ENCODE measurements around the gene KCNK4. TPM values are rescaled to one million over a fixed set of nuclear protein-coding genes. Genes with fewer than 3 reads are reported as not detected.
A peak's percentile ranks its signal among the peaks of the same experiment; 100 is the strongest.

The KCNK4 gene
- total and polyA plus RNA-seq, 2 experiments from 2014 or later: 0.13 TPM; not detected in 1

- H3K4me1 ChIP-seq (ENCODE audit: insufficient read depth): peaks cover 9% of the 10 kb centered on the region
- no peaks in the 10 kb centered on the region for H3K27me3 ChIP-seq (replicated peaks; ENCODE audit: insufficient read depth)
- peak; percentile 98 for DNase-seq
- no peak overlapping the region for H3K27ac ChIP-seq
- peak overlapping the region; percentile 30 for H3K4me2 ChIP-seq (ENCODE audit: unreplicated experiment)
- WGBS, 2 experiments (ENCODE audit: low coverage in 1 of 2, low lambda C conversion rate in 2 of 2, missing lambda C conversion rate in 2 of 2): 33% methylated on average over 20 of the region's 20 CpGs
- H3K79me2 ChIP-seq (ENCODE audit: insufficient read depth): no peaks in the 10 kb centered on the region
- no peak for TF ChIP-seq EZH2phosphoT487 (IDR thresholded peaks at IDR 0.05; ENCODE audit: insufficient read depth, low read depth)
- TF ChIP-seq EZH2 (IDR thresholded peaks at IDR 0.05; ENCODE audit: insufficient read depth, poor library complexity, severe bottlenecking): no peak
- H3K9me3 ChIP-seq (ENCODE audit: low read depth): no peaks in the 10 kb centered on the region
- no peaks in the 10 kb centered on the region for H3K9me2 ChIP-seq (ENCODE audit: insufficient read depth)
- H3F3A ChIP-seq (ENCODE audit: insufficient read depth): no peaks in the 10 kb centered on the region
- in situ Hi-C loops (cut with MboI): no loop called here
- H3K36me3 ChIP-seq (ENCODE audit: low read depth): no peaks in the 10 kb centered on the region
- peak overlapping the region; percentile 12; the same call in 1 of the 2 replicates for H3K4me3 ChIP-seq
- peak overlapping the region; percentile 54 for H2AFZ ChIP-seq
- H4K20me1 ChIP-seq (ENCODE audit: insufficient read depth): no peaks in the 10 kb centered on the region
- H3K9ac ChIP-seq: no peak overlapping the region
Measured at GRCh38 chr11:64331569-64332371, 40.7 kb downstream of the KCNK4 start.

- TF ChIP-seq EZH2 (IDR thresholded peaks at IDR 0.05; ENCODE audit: insufficient read depth, poor library complexity, severe bottlenecking) (no peak), EZH2phosphoT487 (IDR thresholded peaks at IDR 0.05; ENCODE audit: insufficient read depth, low read depth) (no peak)
- no peaks in the 10 kb centered on the region for H3F3A ChIP-seq (ENCODE audit: insufficient read depth)
- H3K9me3 ChIP-seq (ENCODE audit: low read depth): no peaks in the 10 kb centered on the region
- no peak for DNase-seq
- peaks cover 9% of the 10 kb centered on the region for H3K4me1 ChIP-seq (ENCODE audit: insufficient read depth)
- H4K20me1 ChIP-seq (ENCODE audit: insufficient read depth): no peaks in the 10 kb centered on the region
- 81 to 86% methylated on average over 8 of the region's 8 CpGs for whole genome bisulfite sequencing, 2 experiments (ENCODE audit: low coverage in 1 of 2, low lambda C conversion rate in 2 of 2, missing lambda C conversion rate in 2 of 2)
- H3K4me3 ChIP-seq: no peak overlapping the region
- in situ Hi-C loops (cut with MboI): no loop called here
- H3K27ac ChIP-seq: no peak overlapping the region
- no peaks in the 10 kb centered on the region for H3K27me3 ChIP-seq (replicated peaks; ENCODE audit: insufficient read depth)
- no peaks in the 10 kb centered on the region for H3K9me2 ChIP-seq (ENCODE audit: insufficient read depth)
- H3K4me2 ChIP-seq (ENCODE audit: unreplicated experiment): no peak overlapping the region
- H3K9ac ChIP-seq: no peak overlapping the region
- no peaks in the 10 kb centered on the region for H3K36me3 ChIP-seq (ENCODE audit: low read depth)
- H2AFZ ChIP-seq: no peak overlapping the region
- no peaks in the 10 kb centered on the region for H3K79me2 ChIP-seq (ENCODE audit: insufficient read depth)
Measured at GRCh38 chr11:64333556-64333955, 42.5 kb downstream of the KCNK4 start.

GRCh38 chr11:64334764-64335735 lies 43.9 kb downstream of the KCNK4 start:
- WGBS, 2 experiments (ENCODE audit: low coverage in 1 of 2, low lambda C conversion rate in 2 of 2, missing lambda C conversion rate in 2 of 2): 24 to 32% methylated on average over 13 of the region's 13 CpGs
- Histone ChIP-seq H2AFZ (no peak overlapping the region), H3K4me1 (ENCODE audit: insufficient read depth) (peaks cover 9% of the 10 kb centered on the region), H3K9me2 (ENCODE audit: insufficient read depth) (no peaks in the 10 kb centered on the region), H3K27ac (no peak overlapping the region), H3K9ac (no peak overlapping the region), H3K4me2 (ENCODE audit: unreplicated experiment) (no peak overlapping the region), H3F3A (ENCODE audit: insufficient read depth) (no peaks in the 10 kb centered on the region), H3K27me3 (replicated peaks; ENCODE audit: insufficient read depth) (no peaks in the 10 kb centered on the region), H3K9me3 (ENCODE audit: low read depth) (no peaks in the 10 kb centered on the region), H3K4me3 (no peak overlapping the region), H3K36me3 (ENCODE audit: low read depth) (no peaks in the 10 kb centered on the region), H3K79me2 (ENCODE audit: insufficient read depth) (no peaks in the 10 kb centered on the region), H4K20me1 (ENCODE audit: insufficient read depth) (no peaks in the 10 kb centered on the region)
- DNase-seq: peak; percentile 94
- in situ Hi-C loops (cut with MboI): no loop called here
- no peak for TF ChIP-seq EZH2 (IDR thresholded peaks at IDR 0.05; ENCODE audit: insufficient read depth, poor library complexity, severe bottlenecking)
- no peak for TF ChIP-seq EZH2phosphoT487 (IDR thresholded peaks at IDR 0.05; ENCODE audit: insufficient read depth, low read depth)

- H3K4me2 ChIP-seq (ENCODE audit: unreplicated experiment): no peak overlapping the region
- no peaks in the 10 kb centered on the region for H3K27me3 ChIP-seq (replicated peaks; ENCODE audit: insufficient read depth)
- no peak overlapping the region for H3K27ac ChIP-seq
- H3F3A ChIP-seq (ENCODE audit: insufficient read depth): no peaks in the 10 kb centered on the region
- H3K36me3 ChIP-seq (ENCODE audit: low read depth): no peaks in the 10 kb centered on the region
- H2AFZ ChIP-seq: no peak overlapping the region
- H3K4me1 ChIP-seq (ENCODE audit: insufficient read depth): no peaks in the 10 kb centered on the region
- in situ Hi-C loops (cut with MboI): no loop called here
- no peak overlapping the region for H3K9ac ChIP-seq
- 58 to 62% methylated on average over 8 of the region's 8 CpGs for WGBS, 2 experiments (ENCODE audit: low coverage in 1 of 2, low lambda C conversion rate in 2 of 2, missing lambda C conversion rate in 2 of 2)
- H3K4me3 ChIP-seq: no peak overlapping the region
- no peaks in the 10 kb centered on the region for H4K20me1 ChIP-seq (ENCODE audit: insufficient read depth)
- H3K79me2 ChIP-seq (ENCODE audit: insufficient read depth): no peaks in the 10 kb centered on the region
- H3K9me2 ChIP-seq (ENCODE audit: insufficient read depth): no peaks in the 10 kb centered on the region
- no peak for DNase-seq
- TF ChIP-seq EZH2 (IDR thresholded peaks at IDR 0.05; ENCODE audit: insufficient read depth, poor library complexity, severe bottlenecking) (no peak), EZH2phosphoT487 (IDR thresholded peaks at IDR 0.05; ENCODE audit: insufficient read depth, low read depth) (no peak)
- H3K9me3 ChIP-seq (ENCODE audit: low read depth): no peaks in the 10 kb centered on the region
Measured at GRCh38 chr11:64337538-64338249, 46.6 kb downstream of the KCNK4 start.
